GM18867 (cell line): Measurements from ENCODE around the gene TPD52L1.
A peak's percentile ranks its signal among the peaks of the same experiment; 100 is the strongest.

Experiments used
- ATAC-seq: cut with Tn5 transposase; IDR thresholded peaks from one replicate; pipeline ENCODE4 v1.9.1; 2021; ENCODE audit warnings: mild to moderate bottlenecking, moderate library complexity; ENCODE audit not compliant: unreplicated experiment

Gene TPD52L1

GRCh38 chr6:125301435-125302391 lies 148.1 kb downstream of the TPD52L1 start, which contains the start of gene HDDC2:
HDDC2 (minus strand) TSS chr6:125301967; CDS start chr6:125301932, 35 bp downstream.
- peak; percentile 86 for ATAC-seq

GRCh38 chr6:125302840-125303511 lies 149.4 kb downstream of the TPD52L1 start:
- no peak for ATAC-seq

- ATAC-seq = no peak
Measured at GRCh38 chr6:125303512-125303854, 149.9 kb downstream of the TPD52L1 start.

- no peak for ATAC-seq
Measured at GRCh38 chr6:125304970-125305660, 151.5 kb downstream of the TPD52L1 start.

GRCh38 chr6:125306756-125307149 lies 153.2 kb downstream of the TPD52L1 start:
- ATAC-seq = no peak

GRCh38 chr6:125307150-125307838 lies 153.7 kb downstream of the TPD52L1 start:
- ATAC-seq = no peak

- ATAC-seq = no peak
Measured at GRCh38 chr6:125307964-125308615, 154.5 kb downstream of the TPD52L1 start.

GRCh38 chr6:125310994-125311649 lies 157.5 kb downstream of the TPD52L1 start:
- ATAC-seq = peak; percentile 85

- ATAC-seq = no peak
Measured at GRCh38 chr6:125312478-125312877, 158.9 kb downstream of the TPD52L1 start.

GRCh38 chr6:125312950-125313349 lies 159.4 kb downstream of the TPD52L1 start:
- no peak for ATAC-seq
